ENCODE results near the gene S100A10.

The S100A10 gene

GRCh38 chr1:151985768-151986167 lies 7.9 kb downstream of the S100A10 start:
- DNase-seq: no peak

- no peak for DNase-seq
Measured at GRCh38 chr1:151985270-151985669, 8.4 kb downstream of the S100A10 start.

- no peak for DNase-seq
Measured at GRCh38 chr1:151984313-151984956, 9.2 kb downstream of the S100A10 start.

GRCh38 chr1:151982300-151983005 lies 11.2 kb downstream of the S100A10 start:
- no peak for DNase-seq

GRCh38 chr1:151981178-151981525 lies 12.5 kb downstream of the S100A10 start:
- DNase-seq: no peak

GRCh38 chr1:151980287-151981177 lies 13.1 kb downstream of the S100A10 start:
- DNase-seq: no peak

GRCh38 chr1:151978922-151979321 lies 14.7 kb downstream of the S100A10 start:
- no peak for DNase-seq

- DNase-seq: no peak
Measured at GRCh38 chr1:151977662-151978230, 15.9 kb downstream of the S100A10 start.

- no peak for DNase-seq
Measured at GRCh38 chr1:151976858-151977257, 16.8 kb downstream of the S100A10 start.

GRCh38 chr1:151976015-151976343 lies 17.7 kb downstream of the S100A10 start:
- DNase-seq: no peak

- DNase-seq: no peak
Measured at GRCh38 chr1:151975311-151976014, 18.2 kb downstream of the S100A10 start.

GRCh38 chr1:151972542-151973248 lies 21.0 kb downstream of the S100A10 start:
- DNase-seq: no peak

- no peak for DNase-seq
Measured at GRCh38 chr1:151970626-151971025, 23.0 kb downstream of the S100A10 start.

- DNase-seq: no peak
Measured at GRCh38 chr1:151970128-151970527, 23.5 kb downstream of the S100A10 start.

GRCh38 chr1:151968791-151969399 lies 24.8 kb downstream of the S100A10 start:
- no peak for DNase-seq

GRCh38 chr1:151968058-151968457 lies 25.6 kb downstream of the S100A10 start:
- DNase-seq: peak; percentile 15

- DNase-seq: no peak
Measured at GRCh38 chr1:151967091-151967490, 26.6 kb downstream of the S100A10 start.

GRCh38 chr1:151966061-151966460 lies 27.6 kb downstream of the S100A10 start:
- no peak for DNase-seq

GRCh38 chr1:151964510-151964909 lies 29.1 kb downstream of the S100A10 start:
- DNase-seq: no peak

GRCh38 chr1:151963288-151963687 lies 30.4 kb downstream of the S100A10 start:
- DNase-seq: no peak

- no peak for DNase-seq
Measured at GRCh38 chr1:151961833-151962232, 31.8 kb downstream of the S100A10 start.
